K562 (cell line): ENCODE data around the gene MRPL28. TPM values are rescaled to one million over a fixed set of nuclear protein-coding genes. Genes with fewer than 3 reads are reported as not detected.

Experiments used
- CBX2 ChIP-seq: fragments of 200-600 bp; sonication (generic); IDR thresholded peaks from one replicate; pipeline ENCODE4 v1.6.1; 2012; ENCODE audit warnings: mild to moderate bottlenecking, low read length, inconsistent platforms; ENCODE audit not compliant: insufficient read depth, poor library complexity, severe bottlenecking
- CHD4 ChIP-seq: fragments of 200-600 bp; sonication (generic); IDR thresholded peaks from 3 replicates; pipeline ENCODE4 v1.6.1; 2012; ENCODE audit warnings: low read depth, mild to moderate bottlenecking, mixed read lengths, low read length, inconsistent platforms; ENCODE audit not compliant: insufficient read depth, insufficient replicate concordance, poor library complexity, severe bottlenecking
- CTCF ChIP-seq, 3 experiments: IDR thresholded peaks in 2 of 3; conservative IDR thresholded peaks in 1 of 3; 2 replicates each; pipeline ENCODE4 v1.5.1; 2011 to 2012; ENCODE audit warnings: low read length in 3 of 3, mild to moderate bottlenecking in 3 of 3, control low read depth in 2 of 3, improper control_type of control experiment in 1 of 3, inconsistent platforms in 1 of 3, low read depth in 1 of 3, mixed read lengths in 1 of 3, moderate library complexity in 1 of 3; ENCODE audit not compliant: insufficient read depth in 2 of 3
- CXXC5 ChIP-seq: fragments of 250-450 bp; sonication (Bioruptor Pico); IDR thresholded peaks from 2 replicates; pipeline ENCODE4 v1.8.0; 2022; ENCODE audit warnings: inconsistent platforms, mild to moderate bottlenecking, moderate library complexity
- FOXA1 ChIP-seq: fragments of 450-650 bp; IDR thresholded peaks from 2 replicates; pipeline ENCODE4 v1.6.1; 2016; ENCODE audit warnings: mild to moderate bottlenecking, borderline replicate concordance
- HES1 ChIP-seq: fragments of 450-650 bp; IDR thresholded peaks from 2 replicates; pipeline ENCODE4 v1.6.1; 2016; ENCODE audit warnings: low read depth, mild to moderate bottlenecking, moderate library complexity
- MAFF ChIP-seq: IDR thresholded peaks from 2 replicates; pipeline ENCODE4 v1.6.1; 2012; ENCODE audit warnings: low read length, improper control_type of control experiment
- MAX ChIP-seq: sonication (generic); formaldehyde crosslinking; IDR thresholded peaks from 2 replicates; pipeline ENCODE4 v1.9.0; 2022; ENCODE audit warnings: mild to moderate bottlenecking, missing genetic modification reagents
- MTA3 ChIP-seq: fragments of 450-650 bp; formaldehyde crosslinking; IDR thresholded peaks from 2 replicates; pipeline ENCODE4 v1.6.1; 2017; ENCODE audit warnings: mild to moderate bottlenecking, borderline replicate concordance
- NONO ChIP-seq, 2 experiments: fragments of 200-400 bp in 1 of 2; fragments of 450-650 bp in 1 of 2; formaldehyde crosslinking in 1 of 2; IDR thresholded peaks; 2 replicates each; pipeline ENCODE4 v1.6.1; 2017; ENCODE audit warnings: low read depth in 2 of 2, mild to moderate bottlenecking in 2 of 2, moderate library complexity in 2 of 2, low read length in 1 of 2
- NRF1 ChIP-seq, 2 experiments: fragments of 450-650 bp; IDR thresholded peaks in 1 of 2; conservative IDR thresholded peaks in 1 of 2; 2 replicates each; pipeline ENCODE4 v1.6.1; 2014; ENCODE audit warnings: mild to moderate bottlenecking in 2 of 2
- POLR2G ChIP-seq: fragments of 200-400 bp; formaldehyde crosslinking; IDR thresholded peaks from 2 replicates; pipeline ENCODE4 v1.6.1; 2017; ENCODE audit warnings: low read depth, mild to moderate bottlenecking, antibody characterized with exemption, low read length, moderate library complexity
- PRPF4 ChIP-seq: fragments of 200-400 bp; formaldehyde crosslinking; IDR thresholded peaks from one replicate; pipeline ENCODE4 v1.6.1; 2017; ENCODE audit warnings: low read length, low read depth, mild to moderate bottlenecking; ENCODE audit not compliant: insufficient read depth, poor library complexity, severe bottlenecking
- PYGO2 ChIP-seq: fragments of 450-650 bp; IDR thresholded peaks from 2 replicates; pipeline ENCODE4 v1.6.1; 2016; ENCODE audit warnings: mild to moderate bottlenecking, missing genetic modification characterization, moderate library complexity, missing compliant biosample characterization
- SIX5 ChIP-seq, 2 experiments: IDR thresholded peaks; 2 replicates each; pipeline ENCODE4 v1.6.1; 2011; ENCODE audit warnings: low read length in 2 of 2, borderline replicate concordance in 1 of 2, low read depth in 1 of 2, mild to moderate bottlenecking in 1 of 2, moderate library complexity in 1 of 2; ENCODE audit not compliant: insufficient read depth in 1 of 2
- SLC30A9 ChIP-seq: fragments of 250-450 bp; sonication (Bioruptor Pico); IDR thresholded peaks from 2 replicates; pipeline ENCODE4 v1.8.0; 2022; ENCODE audit warnings: mild to moderate bottlenecking, moderate library complexity
- SMAD2 ChIP-seq: fragments of 150-350 bp; IDR thresholded peaks from 2 replicates; pipeline ENCODE4 v1.6.1; 2014; ENCODE audit warnings: low read depth, mild to moderate bottlenecking, low read length
- SPI1 ChIP-seq: IDR thresholded peaks from 2 replicates; pipeline ENCODE4 v1.6.1; 2011; ENCODE audit warnings: low read depth, low read length, control low read depth, borderline replicate concordance
- STAG1 ChIP-seq: sonication (generic); formaldehyde crosslinking; IDR thresholded peaks from 2 replicates; pipeline ENCODE4 v1.5.0; 2020; ENCODE audit warnings: missing genetic modification reagents, borderline replicate concordance
- ZBTB12 ChIP-seq: fragments of 250-450 bp; sonication (Bioruptor Pico); IDR thresholded peaks from 2 replicates; pipeline ENCODE4 v1.4.0; 2020
- ZNF24 ChIP-seq: fragments of 450-650 bp; IDR thresholded peaks from 2 replicates; pipeline ENCODE4 v1.6.1; 2016
- ZNF263 ChIP-seq: sonication (generic); formaldehyde crosslinking; IDR thresholded peaks from 2 replicates; pipeline ENCODE4 v1.8.0; 2022; ENCODE audit warnings: mild to moderate bottlenecking, missing genetic modification reagents, borderline replicate concordance
- polyA plus RNA-seq, 8 experiments: library from polyadenylated mRNA; depleted of rRNA in 4 of 8; stranded (reverse) in 5 of 8; unstranded in 3 of 8; fragments of >200 nt; fragmentation: Nextera tagmentation in 2 of 8; fragmentation: Illumina TruSeq in 1 of 8; extraction: Ambion mirVana in 2 of 8; extraction: Trizol in 1 of 8; gene quantifications; 2 replicates each; pipeline versions ENCODE4 v1.2.1 to v1.2.3, GENCODE V29; 2011 to 2014; ENCODE audit warnings: inconsistent platforms in 1 of 8, missing spikeins in 1 of 8
- total RNA-seq, 7 experiments: library from RNA; depleted of rRNA in 6 of 7; stranded (reverse); fragments of >200 nt in 6 of 7; fragmentation: Illumina TruSeq in 2 of 7; extraction: Trizol in 2 of 7; gene quantifications; 2 replicates each; pipeline versions ENCODE4 v1.2.1 to v1.2.3, GENCODE V29; 2011 to 2021; ENCODE audit warnings: low replicate concordance in 1 of 7

The MRPL28 gene
- total and polyA plus RNA-seq, 9 of the 15 experiments (the other 6 are each of a cell fraction or from before 2014, with no cell fraction given): 2.5 to 323 (median 175) TPM

- TF ChIP-seq SIX5 (IDR thresholded peaks at IDR 0.05; ENCODE audit: borderline replicate concordance in 1 of 2, insufficient read depth in 1 of 2, low read depth in 1 of 2, low read length in 2 of 2) (0 out of 4 replicates have a peak, but pooled peaks of 1 of the 2 experiments have one; percentile 13), MTA3 (no peak), FOXA1 (no peak), CBX2 (no peak), CXXC5 (CRISPR knock-in tag) (0 out of 2 replicates have a peak, but pooled peaks have one; percentile 20), STAG1 (CRISPR knock-in tag) (no peak), SMAD2 (no peak), ZNF24 (no peak), HES1 (no peak), NRF1 (conservative IDR thresholded peaks at IDR 0.05 in 1 of 2, IDR thresholded peaks at IDR 0.05 in 1 of 2) (no peak), SLC30A9 (no peak), ZNF263 (no peak), MAFF (no peak), PRPF4 (no peak), POLR2G (peak; percentile 61), ZBTB12 (CRISPR knock-in tag) (no peak), MAX (CRISPR knock-in tag) (no peak; the same call in 1 of the 2 replicates), PYGO2 (no peak), CHD4 (no peak), CTCF (IDR thresholded peaks at IDR 0.05 in 2 of 3, conservative IDR thresholded peaks at IDR 0.05 in 1 of 3; ENCODE audit: insufficient read depth in 2 of 3, low read depth in 1 of 3, low read length in 3 of 3) (peak; percentile 16 to 36 (median 24); a peak in 2 of 6 replicates), SPI1 (no peak), NONO (IDR thresholded peaks at IDR 0.05; ENCODE audit: low read depth in 2 of 2, low read length in 1 of 2) (0 out of 4 replicates have a peak, but pooled peaks of 1 of the 2 experiments have one; percentile 35)
Observed at GRCh38 chr16:398561-399339, 28.4 kb upstream of the MRPL28 start (continued).
